Aorta (tissue), 5 donors: Measurements from ENCODE around the gene SEC14L2. TPM values are rescaled to one million over a fixed set of nuclear protein-coding genes. Genes with fewer than 3 reads are reported as not detected.

Experiments used
- ATAC-seq: fragments of 200-7000 bp; cut with Tn5 transposase; one replicate; pipeline ENCODE4 v1.9.1; 2022; ENCODE audit warnings: moderate library complexity; ENCODE audit not compliant: low FRiP score
- DNase-seq, 2 donors: peaks; one replicate each; pipeline ENCODE4 v3.0.0-alpha.2; 2020
- H3K27ac ChIP-seq, 2 donors: one replicate each; pipeline ENCODE4 v1.5.1; 2013; ENCODE audit warnings: low read length in 2 of 2, mild to moderate bottlenecking in 2 of 2, moderate library complexity in 2 of 2, control low read depth in 1 of 2, inconsistent platforms in 1 of 2, low read depth in 1 of 2
- H3K27me3 ChIP-seq, 2 donors: one replicate each; pipeline ENCODE4 v1.6.1; 2013; ENCODE audit warnings: control low read depth in 1 of 2, low read length in 1 of 2, mild to moderate bottlenecking in 1 of 2, moderate library complexity in 1 of 2; ENCODE audit not compliant: insufficient read depth in 2 of 2, control insufficient read depth in 1 of 2
- H3K36me3 ChIP-seq, 2 donors: one replicate each; pipeline ENCODE4 v1.6.1; 2013; ENCODE audit warnings: control low read depth in 1 of 2, low read length in 1 of 2, mild to moderate bottlenecking in 1 of 2; ENCODE audit not compliant: insufficient read depth in 2 of 2, control insufficient read depth in 1 of 2
- H3K4me1 ChIP-seq, 2 donors: one replicate each; pipeline ENCODE4 v1.6.1; 2013; ENCODE audit warnings: low read length in 2 of 2, control low read depth in 1 of 2, mild to moderate bottlenecking in 1 of 2, moderate library complexity in 1 of 2; ENCODE audit not compliant: insufficient read depth in 2 of 2, control insufficient read depth in 1 of 2
- H3K4me3 ChIP-seq, 2 donors: one replicate each; pipeline ENCODE4 v1.5.1; 2013; ENCODE audit warnings: low read length in 2 of 2, control low read depth in 1 of 2, mild to moderate bottlenecking in 1 of 2
- H3K9me3 ChIP-seq: one replicate; pipeline ENCODE4 v1.6.1; 2013; ENCODE audit warnings: mild to moderate bottlenecking, low read length; ENCODE audit not compliant: control insufficient read depth
- WGBS, 2 donors: extraction: QIAGEN DNeasy Blood & Tissue Kit; methylation state at CpG; one replicate each; pipeline ENCODE4 v1.1.7; 2013; 5-methylcytosine and 5-hydroxymethylcytosine counted together
- intact Hi-C, 2 donors: fragments of 100-400 bp; cut with DNase I; formaldehyde crosslinking; loops; one replicate each; pipeline versions ENCODE4 v1.14.2 to v1.15.0; 2022
- polyA plus RNA-seq, 2 donors: library from polyadenylated mRNA; stranded (reverse); fragments of 200-250 nt; gene quantifications; one replicate each; pipeline ENCODE4 v1.2.3, GENCODE V29; 2013
- total RNA-seq, 2 donors: library from RNA; stranded (reverse); fragmentation: NEBNext Ultra II Directional; extraction: Animal tissue kit (Norgen Biotek cat#: 25700); gene quantifications; one replicate each; pipeline ENCODE4 v1.2.1, GENCODE V29; 2021
- donor health status: healthy with polysubstance abuse.
- donor health status: Bipolar disorder and iron deficiency.
- donor health status: DM: no; HTN: no; CAD: no.
- donor health status: DM: no; HTN: no; CAD: no.
- donor health status: DM: yes; HTN: yes; CAD: no.

The SEC14L2 gene
- total and polyA plus RNA-seq, 4 donors = 11.8 to 14.7 (median 13.0) TPM

DNA sequence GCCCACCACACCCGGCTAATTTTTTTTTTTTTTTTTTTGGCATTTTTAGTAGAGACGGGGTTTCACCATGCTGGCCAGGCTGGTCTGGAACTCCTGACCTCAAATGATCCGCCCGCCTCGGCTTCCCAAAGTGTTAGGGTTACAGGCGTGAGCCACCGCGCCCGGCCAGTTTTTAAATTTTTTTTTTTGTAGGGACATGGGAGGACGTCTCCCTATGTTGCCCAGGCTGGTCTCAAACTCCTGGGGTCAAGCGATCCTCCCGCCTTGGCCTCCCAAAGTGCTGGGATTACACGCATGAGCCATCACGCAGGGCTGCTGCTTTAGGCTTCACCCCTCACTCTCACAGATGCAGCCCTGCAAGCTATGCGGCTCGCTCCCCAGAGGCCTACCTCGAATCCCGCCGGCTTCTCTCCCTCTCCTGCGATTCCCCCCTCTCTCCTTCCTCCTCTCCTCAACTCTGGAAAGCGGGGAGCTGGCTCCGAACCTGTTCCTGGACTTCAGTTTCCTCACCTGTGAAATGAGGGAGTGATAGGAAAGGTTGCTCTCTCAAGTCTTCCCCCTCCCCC, 39.1 kb upstream of the SEC14L2 start:
- Histone ChIP-seq H3K36me3 (no peaks in the 10 kb centered on the region), H3K4me1 (no peaks in the 10 kb centered on the region), H3K27ac (no peak overlapping the region), H3K9me3 (no peaks in the 10 kb centered on the region), H3K27me3 (no peaks in the 10 kb centered on the region), H3K4me3 (no peak overlapping the region)
- 46% methylated on average over 21 to 22 of the region's 22 CpGs for WGBS, 2 donors
- ATAC-seq = no peak
- no peak for DNase-seq
- intact Hi-C loops = loop anchor here in 1 of 2 donors (2.0 kb wide), 3 partner anchors 29 to 69 kb away; partner anchors contain the start of genes CASTOR1, RNF215 and TBC1D10A

DNA sequence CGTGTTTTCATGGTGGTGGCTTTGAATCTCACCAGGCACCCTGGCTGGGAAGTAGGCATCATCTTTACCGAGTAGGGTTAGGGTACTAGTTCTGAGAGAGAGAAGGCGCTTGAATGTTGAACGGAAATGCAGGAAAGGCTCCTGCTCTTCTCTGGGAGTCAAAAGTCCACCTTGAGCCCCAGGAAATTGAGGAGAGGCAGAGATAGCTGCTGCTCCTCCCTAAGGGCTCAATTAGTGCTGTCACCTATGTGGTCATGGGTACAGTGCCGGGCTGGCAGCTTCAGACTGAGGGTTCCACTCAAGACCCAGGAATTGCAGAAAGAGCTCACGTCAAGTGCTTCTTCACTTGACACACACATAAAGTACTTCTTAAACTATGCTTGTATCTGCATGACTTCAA, 38.3 kb upstream of the SEC14L2 start:
- H3K36me3 ChIP-seq = no peaks in the 10 kb centered on the region
- H3K27ac ChIP-seq = no peak overlapping the region
- no peaks in the 10 kb centered on the region for H3K9me3 ChIP-seq
- H3K27me3 ChIP-seq = no peaks in the 10 kb centered on the region
- no peak overlapping the region for H3K4me3 ChIP-seq
- DNase-seq (no peak), ATAC-seq (no peak)
- no peaks in the 10 kb centered on the region for H3K4me1 ChIP-seq
- 90 to 92% methylated on average over 6 of the region's 6 CpGs for WGBS, 2 donors
- intact Hi-C loops = no loop called here

DNA sequence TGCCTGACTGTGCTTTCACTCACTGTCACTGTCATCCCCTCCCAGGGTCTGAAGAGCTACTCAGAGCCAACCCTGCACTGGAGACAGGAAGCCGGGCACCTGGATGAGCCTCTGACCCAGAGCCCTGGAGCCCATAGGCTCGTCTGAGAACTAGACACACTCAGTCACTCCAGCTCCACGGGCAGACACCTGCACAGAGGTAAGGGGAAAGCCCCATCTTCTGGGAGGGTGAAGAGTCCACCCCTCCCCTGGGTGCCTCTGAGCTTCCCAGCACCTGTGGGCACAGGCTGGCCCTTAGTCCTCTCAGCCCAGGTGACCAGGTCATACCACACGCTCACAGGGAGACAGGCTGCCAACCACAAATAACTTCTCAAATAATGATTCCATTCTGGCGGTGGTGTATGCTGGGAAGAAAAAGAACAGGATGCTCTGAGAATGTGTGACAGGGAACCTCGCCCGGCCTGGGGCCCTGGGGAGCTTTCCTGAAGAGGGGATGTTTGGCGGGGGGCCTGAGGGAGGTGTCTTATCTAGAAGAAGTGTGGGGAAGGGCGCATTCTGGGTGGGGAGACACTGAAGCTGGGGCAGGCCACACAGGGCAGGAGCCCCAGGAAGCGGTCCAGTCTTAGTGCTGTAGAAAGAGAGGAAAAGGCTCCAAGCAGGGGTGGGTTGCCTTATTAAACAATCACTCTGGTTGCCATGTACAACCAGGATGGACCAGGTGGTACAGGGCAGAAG, 34.7 kb upstream of the SEC14L2 start:
- Histone ChIP-seq H3K4me3 (no peak overlapping the region), H3K27me3 (no peaks in the 10 kb centered on the region), H3K4me1 (no peaks in the 10 kb centered on the region), H3K9me3 (no peaks in the 10 kb centered on the region), H3K27ac (no peak overlapping the region), H3K36me3 (no peaks in the 10 kb centered on the region)
- DNase-seq = no peak
- WGBS, 2 donors = 88 to 92% methylated on average over 10 of the region's 10 CpGs
- no peak for ATAC-seq
- intact Hi-C loops = no loop called here

DNA sequence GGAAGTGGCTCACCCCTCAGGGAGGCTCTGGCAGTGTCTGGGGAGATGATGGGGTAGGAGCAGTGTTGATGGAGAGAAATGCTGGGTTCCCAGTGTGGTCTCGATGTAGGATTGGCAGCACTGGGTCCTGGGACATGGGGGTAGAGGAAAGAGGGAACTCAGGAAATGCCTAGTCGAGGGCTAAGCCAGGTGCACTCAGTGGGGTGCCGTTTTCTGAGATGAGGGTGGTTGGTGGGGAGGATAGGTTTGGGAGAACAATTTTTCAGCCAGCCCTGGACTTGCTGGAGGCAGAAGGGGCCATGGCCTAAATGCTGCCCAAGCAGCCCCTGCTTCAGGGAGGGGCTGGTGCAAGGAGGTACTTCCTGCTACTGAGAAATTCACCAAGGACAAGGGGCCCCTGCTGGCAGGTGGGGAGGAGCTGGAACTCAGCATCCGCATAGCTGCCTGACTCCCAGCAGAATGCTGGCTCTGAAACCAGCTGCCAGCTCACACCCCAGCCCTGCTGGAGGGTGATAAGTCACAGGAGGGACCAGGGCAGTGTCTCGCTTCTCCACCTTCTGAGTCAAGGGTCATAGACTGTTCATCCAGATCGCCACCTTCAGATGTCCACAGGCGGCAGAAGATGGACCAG, 34.1 kb upstream of the SEC14L2 start:
- H3K9me3 ChIP-seq = no peaks in the 10 kb centered on the region
- WGBS, 2 donors = 82 to 84% methylated on average over 7 of the region's 7 CpGs
- no peak overlapping the region for H3K27ac ChIP-seq
- ATAC-seq (no peak), DNase-seq (no peak)
- no peaks in the 10 kb centered on the region for H3K36me3 ChIP-seq
- H3K4me1 ChIP-seq = no peaks in the 10 kb centered on the region
- H3K27me3 ChIP-seq = no peaks in the 10 kb centered on the region
- intact Hi-C loops = no loop called here
- no peak overlapping the region for H3K4me3 ChIP-seq

DNA sequence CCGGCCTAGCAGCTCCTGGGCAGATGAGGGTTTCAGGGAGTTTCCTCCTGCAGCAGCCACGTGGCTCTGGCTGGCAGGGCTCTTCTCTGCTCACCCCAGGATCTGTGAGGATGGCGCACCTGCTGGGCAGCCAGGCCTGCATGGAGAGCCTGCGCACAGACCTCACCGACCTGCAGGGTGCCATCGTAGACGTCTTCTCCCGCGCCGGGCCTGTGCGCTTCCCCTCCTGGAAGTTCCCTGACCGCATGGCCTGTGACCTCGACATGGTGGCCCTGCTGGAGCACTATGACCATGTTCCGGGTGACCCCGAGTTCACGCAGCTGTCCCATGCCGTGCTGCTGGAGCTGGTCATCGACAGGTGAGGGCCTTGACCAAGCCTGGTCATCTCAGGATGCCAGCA, 30.9 kb upstream of the SEC14L2 start:
- no peak for DNase-seq
- no peak overlapping the region for H3K4me3 ChIP-seq
- intact Hi-C loops = no loop called here
- H3K4me1 ChIP-seq = no peaks in the 10 kb centered on the region
- no peak for ATAC-seq
- H3K27me3 ChIP-seq = no peaks in the 10 kb centered on the region
- H3K9me3 ChIP-seq = no peaks in the 10 kb centered on the region
- WGBS, 2 donors = 95% methylated on average over 18 of the region's 18 CpGs
- no peak overlapping the region for H3K27ac ChIP-seq
- no peaks in the 10 kb centered on the region for H3K36me3 ChIP-seq

DNA sequence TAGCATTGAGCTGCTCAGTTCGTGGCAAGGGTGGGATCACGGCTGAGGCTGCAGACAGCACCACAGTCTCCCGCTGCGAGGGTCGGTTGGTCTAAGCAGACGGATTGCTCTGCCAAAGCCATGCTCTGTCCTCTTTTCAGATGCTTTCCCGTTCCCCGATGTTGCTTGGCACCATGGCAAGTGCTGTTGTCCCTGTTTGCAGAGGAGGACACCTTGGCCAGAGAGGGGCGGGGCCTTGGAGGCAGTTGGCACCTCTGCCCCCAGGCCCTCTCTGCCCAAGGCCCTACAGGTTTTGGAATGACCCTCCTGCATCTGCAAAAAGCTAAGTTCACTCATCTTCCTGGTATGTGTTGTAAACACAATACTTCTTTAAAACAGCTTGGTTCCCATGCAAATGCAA, 28.4 kb upstream of the SEC14L2 start:
- Histone ChIP-seq H3K4me1 (no peaks in the 10 kb centered on the region), H3K27ac (no peak overlapping the region), H3K9me3 (no peaks in the 10 kb centered on the region), H3K36me3 (no peaks in the 10 kb centered on the region), H3K4me3 (no peak overlapping the region), H3K27me3 (no peaks in the 10 kb centered on the region)
- intact Hi-C loops = no loop called here
- 90 to 94% methylated on average over 9 of the region's 9 CpGs for WGBS, 2 donors
- ATAC-seq (no peak), DNase-seq (no peak)

DNA sequence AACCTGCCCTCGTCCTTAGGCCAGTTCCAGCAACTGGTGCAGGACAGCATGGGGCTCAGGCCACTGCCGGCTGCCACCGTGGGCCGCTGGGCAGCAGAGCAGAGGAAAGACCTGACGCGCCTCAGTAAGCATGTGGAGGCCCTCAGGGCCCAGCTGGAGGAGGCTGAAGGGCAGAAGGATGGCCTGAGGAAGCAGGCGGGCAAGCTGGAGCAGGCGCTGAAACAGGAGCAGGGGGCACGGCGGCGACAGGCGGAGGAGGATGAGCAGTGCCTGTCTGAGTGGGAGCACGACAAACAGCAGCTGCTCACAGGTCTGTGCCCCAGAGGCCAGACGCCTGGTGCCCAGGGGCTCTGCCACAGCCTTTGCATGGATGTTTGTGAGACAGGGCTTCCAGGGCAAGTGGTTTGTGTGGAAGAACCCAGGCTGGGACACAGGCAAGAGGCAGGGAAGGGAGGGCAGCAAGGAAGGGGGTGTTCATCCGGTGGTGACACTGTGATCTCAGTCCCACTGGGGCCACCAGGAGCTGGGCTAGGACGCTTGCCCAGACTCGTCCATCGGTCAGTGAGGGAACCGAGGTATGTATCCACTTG, 26.1 kb upstream of the SEC14L2 start:
- no peak for ATAC-seq
- no peaks in the 10 kb centered on the region for H3K9me3 ChIP-seq
- WGBS, 2 donors = 85 to 90% methylated on average over 19 of the region's 19 CpGs

DNA sequence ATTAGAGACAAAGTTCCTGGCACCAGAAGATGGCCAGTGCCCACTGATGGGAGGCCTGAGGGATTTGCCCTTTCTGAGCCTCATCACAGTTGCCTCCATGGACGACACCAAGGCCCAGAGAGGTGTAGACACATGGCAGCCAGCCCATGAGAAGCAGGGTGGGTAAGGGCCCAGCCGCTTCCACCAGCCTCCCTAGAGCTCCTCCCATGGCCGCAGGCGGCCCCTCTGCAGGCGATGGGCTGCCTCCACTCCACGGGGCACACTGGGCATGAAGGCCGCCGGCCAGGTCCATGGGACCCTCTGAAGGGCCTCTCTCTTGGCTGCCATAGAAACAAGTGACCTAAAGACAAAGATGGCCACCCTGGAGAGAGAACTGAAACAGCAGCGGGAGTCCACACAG, 25.5 kb upstream of the SEC14L2 start:
- Histone ChIP-seq H3K9me3 (no peaks in the 10 kb centered on the region), H3K27me3 (no peaks in the 10 kb centered on the region), H3K4me3 (no peak overlapping the region), H3K27ac (no peak overlapping the region), H3K4me1 (no peaks in the 10 kb centered on the region), H3K36me3 (no peaks in the 10 kb centered on the region)
- intact Hi-C loops = no loop called here
- DNase-seq (no peak), ATAC-seq (no peak)
- 91 to 95% methylated on average over 9 of the region's 9 CpGs for WGBS, 2 donors

More for the DNA sequence above, 26.1 kb upstream of the SEC14L2 start:
- Histone ChIP-seq H3K27ac (no peak overlapping the region), H3K36me3 (no peaks in the 10 kb centered on the region), H3K4me3 (no peak overlapping the region), H3K4me1 (no peaks in the 10 kb centered on the region), H3K27me3 (no peaks in the 10 kb centered on the region)
- DNase-seq = no peak
- intact Hi-C loops = no loop called here
